LoVo (cell line): ENCODE results near the gene MIA.
"Not testable (repeated sequence)": the region's sequence is repeated elsewhere in the genome, so short reads cannot be mapped to it uniquely, and the experiment has no call there.

ENCODE experiments used
- DNase-seq: peaks from one replicate; pipeline ENCODE4 v3.0.0-alpha.2; 2016; ENCODE audit warnings: low spot score

Gene MIA

DNA sequence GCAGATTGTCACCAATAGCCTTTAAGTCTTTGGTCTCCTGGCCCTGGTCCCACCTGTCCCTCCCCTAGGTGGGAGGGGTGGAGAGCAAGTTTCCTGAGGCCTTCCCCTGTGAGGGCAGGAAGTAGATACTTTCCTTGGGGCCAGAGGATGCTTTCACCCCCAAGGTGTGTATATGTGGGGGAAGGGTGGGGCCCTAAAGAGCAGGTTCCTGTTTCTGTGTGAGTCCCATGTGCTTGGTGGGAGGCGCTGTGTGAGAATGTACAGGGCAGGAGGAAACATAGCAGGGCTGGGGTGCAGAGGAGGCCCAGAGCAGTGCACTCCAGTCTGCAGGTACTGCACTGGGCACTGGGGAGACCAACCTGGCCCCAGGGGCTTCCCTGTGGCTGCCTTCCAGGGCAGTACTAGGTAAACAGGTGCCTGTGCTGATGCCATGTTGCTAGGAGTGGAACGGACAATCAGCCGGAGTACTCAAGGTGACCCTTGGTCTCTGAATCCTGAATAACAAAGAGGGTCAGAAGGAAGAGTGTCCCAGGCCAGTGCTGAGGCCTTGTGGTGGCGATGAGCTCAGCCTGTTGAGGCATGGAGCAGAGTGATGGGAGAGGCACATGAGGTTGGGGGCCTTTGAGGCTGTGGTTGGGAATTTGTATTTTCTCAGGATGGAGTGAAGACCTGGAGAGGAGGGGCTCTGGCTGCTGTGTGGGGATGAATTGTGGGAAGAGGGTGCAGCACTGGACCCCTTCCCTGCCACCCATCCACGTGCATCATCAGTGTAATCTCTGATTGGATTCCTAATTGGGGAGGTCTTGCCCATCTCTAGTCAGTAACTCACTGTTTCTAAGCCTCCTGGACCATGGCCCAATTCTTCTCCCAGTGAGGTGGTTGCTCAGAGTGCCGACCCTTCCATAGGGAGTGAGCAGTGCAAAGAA, 28.8 kb downstream of the MIA start:
- no peak for DNase-seq

DNA sequence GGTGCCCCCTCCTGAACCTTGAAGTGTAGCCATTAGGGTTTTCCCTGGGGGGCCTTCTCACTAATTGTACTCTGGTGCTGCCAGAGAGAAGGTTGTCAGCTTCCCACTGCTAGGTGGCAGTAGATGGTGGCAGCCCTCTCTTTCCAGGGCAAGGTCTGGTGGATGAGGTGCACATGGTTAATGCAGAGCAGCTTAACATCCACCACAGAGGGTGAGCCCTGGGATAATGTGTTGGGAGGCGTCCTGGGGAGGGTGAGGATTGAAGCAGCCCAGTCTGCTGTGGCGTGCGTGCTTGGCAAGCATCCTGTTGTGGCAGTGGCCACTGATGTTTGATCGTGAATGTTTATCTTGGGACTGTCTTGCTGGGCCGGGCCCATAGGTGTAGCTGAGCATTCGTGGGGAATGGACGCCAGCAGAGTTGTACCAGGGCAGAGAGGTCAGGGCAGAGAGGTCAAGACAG, 29.5 kb downstream of the MIA start:
- DNase-seq: no peak

DNA sequence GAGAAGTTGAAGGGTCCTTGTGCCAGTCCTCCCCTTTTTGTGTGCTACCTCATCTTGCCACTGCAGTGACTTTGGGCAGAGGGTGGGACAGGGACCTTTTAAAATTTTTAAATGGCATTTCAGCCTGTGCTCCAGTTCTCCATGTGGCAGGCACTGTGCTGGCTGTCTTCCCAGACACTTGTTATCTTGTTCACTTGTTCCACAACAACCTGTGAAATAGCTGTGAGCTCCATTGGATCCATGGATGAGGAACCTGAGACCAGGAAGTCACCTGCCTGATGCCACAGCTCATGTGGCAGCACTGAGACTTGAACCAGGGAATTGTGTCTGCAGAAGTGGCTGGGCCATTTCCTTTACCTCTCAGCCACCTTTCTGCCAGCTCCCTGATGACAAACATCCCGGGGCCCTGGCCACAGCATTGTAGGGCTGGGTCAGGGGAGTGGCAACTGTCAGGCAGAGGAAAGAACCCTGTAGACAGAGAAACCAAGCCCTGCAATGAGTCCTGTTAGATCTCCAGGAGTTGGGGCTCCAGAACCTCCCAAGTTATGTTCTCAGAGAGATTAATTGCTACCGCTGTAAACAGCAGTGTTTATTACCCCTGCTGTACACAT, 30.0 kb downstream of the MIA start:
- DNase-seq: no peak

DNA sequence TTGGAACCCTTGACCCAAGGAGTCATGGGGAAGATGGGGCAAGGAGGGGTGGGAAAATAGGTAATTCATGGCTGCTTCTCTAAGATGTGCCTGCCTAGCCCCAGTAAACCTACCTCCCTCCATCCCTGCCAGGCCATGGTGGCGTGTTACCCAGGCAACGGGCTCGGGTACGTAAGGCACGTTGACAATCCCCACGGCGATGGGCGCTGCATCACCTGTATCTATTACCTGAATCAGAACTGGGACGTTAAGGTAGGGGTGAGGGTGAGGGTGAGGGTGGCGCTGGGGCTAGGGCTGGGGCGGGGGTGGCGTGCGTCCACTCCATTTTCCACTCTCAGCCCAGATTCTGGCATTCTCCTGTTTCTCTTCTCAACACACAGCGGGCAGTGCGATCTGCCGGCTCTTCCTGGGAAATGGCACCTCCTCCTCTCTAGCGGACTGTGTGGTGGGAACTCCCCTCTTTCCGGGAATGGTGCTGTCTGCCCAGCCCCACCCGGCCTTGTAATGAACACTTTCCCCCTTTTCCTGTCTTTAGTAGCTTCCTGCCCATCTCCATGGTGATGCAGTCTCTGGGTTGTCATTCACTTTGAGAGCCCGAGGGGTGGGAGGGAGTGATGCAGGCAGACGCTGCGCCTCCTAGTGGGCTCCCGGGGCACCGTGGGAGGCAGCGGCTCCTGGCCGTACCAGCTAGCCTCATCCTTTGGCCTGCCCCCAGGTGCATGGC, 31.3 kb downstream of the MIA start:
- no peak for DNase-seq

DNA sequence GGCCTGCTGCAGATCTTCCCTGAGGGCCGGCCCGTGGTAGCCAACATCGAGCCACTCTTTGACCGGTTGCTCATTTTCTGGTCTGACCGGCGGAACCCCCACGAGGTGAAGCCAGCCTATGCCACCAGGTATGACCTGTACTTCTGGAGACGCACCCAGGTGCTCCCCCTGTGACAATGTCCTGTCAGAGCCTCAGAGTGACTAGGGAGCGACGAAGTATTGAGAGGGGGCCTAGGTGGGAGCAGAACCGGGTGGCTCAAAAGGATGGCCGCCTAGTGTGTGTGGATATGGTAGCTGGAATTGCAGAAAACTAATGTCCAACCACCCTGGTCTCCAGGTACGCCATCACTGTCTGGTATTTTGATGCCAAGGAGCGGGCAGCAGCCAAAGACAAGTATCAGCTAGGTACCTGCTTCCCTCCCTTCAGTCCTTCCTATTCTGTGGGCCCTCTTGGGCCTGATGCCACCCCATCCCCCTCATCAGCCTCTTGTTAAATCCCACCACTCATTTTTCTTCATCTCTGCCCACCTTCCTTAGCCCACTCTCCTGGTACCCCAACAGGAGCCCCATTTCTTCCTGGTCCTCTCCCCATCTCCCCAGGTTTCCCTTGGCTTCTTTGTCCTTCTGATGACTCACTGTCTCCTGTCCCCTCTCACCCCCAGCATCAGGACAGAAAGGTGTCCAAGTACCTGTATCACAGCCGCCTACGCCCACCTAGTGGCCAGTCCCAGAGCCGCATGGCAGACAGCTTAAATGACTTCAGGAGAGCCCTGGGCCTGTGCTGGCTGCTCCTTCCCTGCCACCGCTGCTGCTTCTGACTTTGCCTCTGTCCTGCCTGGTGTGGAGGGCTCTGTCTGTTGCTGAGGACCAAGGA, 32.1 kb downstream of the MIA start:
- peak; percentile 22 for DNase-seq

DNA sequence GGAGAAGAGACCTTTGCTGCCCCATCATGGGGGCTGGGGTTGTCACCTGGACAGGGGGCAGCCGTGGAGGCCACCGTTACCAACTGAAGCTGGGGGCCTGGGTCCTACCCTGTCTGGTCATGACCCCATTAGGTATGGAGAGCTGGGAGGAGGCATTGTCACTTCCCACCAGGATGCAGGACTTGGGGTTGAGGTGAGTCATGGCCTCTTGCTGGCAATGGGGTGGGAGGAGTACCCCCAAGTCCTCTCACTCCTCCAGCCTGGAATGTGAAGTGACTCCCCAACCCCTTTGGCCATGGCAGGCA, 32.7 kb downstream of the MIA start:
- DNase-seq: no peak

DNA sequence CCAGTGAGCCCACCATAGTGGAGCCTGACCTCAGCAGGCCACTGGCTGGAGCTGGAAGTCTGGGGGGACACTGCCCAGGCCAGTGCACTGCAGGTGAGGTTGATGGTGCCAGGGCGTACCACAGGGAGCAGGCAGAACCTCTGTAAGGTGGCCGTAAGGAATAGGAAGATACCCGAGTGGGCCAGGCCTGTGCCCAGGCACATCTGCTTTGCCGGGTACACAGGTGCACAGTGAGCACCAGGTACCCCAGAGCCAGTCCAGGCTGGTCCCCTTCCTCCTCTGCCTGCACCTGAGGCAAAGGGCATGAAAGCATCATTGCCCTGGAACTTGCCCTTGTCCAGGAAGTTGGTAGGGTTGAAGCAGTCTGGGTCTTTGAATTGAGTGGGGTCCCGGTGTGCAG, 33.2 kb downstream of the MIA start:
- no peak for DNase-seq

DNA sequence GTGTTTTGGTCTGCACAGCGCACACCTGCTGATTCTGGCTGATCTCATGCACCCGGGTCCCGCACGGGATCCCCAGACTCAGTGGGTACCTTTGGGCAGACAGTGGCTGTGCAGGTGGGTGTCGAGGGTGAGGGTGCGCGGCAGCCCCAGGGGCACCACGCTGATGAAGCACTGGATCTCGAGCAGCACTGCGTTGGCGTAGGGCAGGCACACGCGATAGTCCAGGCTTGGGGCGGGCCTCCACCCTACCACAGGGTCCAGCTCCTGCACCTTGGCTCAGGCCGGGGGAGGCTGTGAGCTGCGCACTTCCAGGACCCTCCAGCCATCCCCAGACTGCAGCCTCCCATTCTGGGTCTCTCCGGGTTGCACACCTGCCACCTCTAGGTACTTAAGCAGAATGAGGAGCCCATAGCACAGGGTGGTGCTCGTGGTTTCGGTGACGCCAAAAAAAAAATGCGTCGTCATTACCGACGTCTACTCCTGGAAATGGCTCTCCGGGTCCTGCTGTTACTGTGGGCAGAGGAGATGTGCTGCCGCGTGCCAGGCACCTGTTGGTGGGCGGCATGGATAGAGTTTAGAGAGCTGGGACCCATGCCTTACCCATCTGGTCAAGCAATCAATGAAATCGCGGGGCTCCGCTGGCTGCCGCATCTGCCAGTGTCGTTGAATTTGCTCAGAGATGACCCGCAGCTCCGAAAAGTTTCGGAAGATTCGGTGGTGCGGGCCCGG, 34.2 kb downstream of the MIA start:
- no peak for DNase-seq

DNA sequence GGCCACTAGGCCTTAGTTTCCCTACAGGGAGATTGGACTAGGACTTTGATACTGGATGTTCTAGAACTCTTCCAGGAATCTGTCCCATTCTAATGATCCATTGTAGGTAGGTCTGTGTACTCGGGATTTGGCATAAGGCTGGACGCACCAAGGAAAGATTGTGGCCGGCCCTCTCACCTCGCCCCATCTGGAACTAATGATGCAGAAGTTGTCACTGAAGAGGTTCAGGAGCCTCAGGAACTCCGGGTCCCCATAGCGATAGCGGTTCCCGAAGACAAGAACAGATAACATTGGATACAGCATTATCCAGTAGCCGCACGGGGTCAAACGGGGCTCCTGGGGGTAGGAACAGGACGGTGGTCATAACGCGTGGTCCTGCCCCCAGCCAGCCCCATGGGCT, 34.8 kb downstream of the MIA start:
- no peak for DNase-seq

DNA sequence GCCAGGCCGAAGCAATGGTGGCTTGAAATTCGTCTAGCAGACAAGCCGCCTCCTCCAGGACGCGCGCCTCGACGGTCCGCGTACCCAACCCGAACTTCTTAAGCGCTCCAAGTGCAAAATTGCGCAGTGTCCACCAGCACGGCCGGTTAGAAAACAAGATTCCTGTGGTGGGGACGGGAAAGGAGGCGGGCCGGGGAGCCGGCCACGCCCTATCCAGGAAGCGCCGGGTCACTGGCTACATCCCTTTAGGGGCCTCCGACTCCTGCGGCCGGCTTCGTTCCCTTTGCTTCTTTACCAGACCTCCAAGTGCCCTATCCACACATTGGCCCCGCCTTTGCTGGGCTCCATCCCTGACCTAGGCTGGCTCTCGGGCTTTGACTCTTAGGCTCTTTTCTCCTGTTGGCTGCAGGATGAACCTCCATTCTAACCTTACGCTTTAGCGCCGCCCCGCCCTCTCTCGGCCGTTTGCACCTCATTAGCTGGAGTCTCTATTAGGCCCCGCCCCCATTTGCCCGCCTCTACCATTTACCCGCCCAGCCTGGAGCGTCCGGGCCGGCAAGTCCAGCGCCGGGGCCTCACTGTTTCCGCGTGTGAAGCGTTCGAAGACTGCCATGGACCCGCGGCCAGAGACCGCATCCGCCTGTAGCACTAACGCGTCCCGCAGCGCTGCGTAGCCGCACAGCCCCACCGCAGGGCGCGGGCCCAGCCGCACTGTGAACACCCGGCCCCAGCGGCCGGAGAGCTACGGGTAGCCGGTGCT, 35.5 kb downstream of the MIA start:
- DNase-seq: peak; percentile 66

DNA sequence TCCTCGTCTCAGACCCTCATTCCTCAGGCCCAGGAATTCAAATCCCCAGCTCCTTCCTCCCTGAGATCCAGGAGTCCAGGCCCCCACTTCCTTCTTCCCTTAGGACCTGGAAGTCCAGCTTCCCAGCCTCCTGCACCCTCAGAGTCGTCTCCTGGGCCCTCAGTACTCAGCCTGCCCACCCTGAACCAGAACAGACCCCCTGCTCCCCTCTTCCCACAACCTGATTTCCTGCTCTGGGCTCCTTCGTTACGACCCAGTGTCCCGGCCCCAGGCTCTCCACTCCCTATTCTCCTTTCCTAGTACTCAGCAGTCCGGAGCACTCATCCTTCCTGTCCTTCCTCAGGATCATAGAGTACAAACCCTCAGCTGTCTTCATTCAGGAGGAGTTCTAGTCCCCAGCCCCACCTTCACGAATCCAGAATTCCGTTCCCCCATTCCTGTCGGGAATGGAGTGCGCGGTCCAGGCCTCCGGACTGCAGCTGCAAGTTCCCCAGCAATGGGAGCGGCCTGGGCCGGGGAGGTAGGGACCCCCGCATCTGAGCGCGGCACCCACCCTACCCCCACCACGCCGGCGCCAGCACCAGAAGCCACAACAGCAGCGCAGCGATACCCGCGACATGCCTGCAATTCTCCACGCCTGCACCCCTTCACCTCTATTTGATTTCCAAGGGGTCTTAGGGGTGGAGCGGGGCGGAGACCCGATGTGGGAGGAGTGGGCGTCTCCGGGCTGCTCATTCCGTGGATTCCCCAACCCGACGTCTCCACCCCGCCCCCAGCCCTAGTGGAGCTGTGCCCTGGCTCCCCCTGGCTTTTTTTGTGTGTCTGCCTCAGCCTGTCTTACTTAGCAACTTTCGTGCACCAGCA, 36.4 kb downstream of the MIA start:
- DNase-seq: no peak

DNA sequence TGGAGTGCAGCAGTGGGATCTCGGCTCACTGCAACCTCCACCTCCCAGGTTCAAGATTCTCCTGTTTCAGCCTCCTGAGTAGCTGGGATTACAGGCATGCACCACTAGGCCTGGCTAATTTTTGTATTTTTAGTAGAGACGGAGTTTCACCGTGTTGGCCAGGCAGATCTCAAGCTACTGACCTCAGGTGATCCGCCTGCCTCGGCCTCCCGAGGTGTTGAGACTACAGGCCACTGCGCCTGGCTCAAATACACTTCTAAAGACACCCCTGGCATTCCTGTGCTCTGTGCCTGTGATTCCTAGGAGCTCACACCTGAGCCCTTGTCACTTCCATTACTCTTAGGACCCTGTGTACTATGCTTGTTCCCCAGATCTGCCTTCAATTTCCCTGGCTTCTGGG, 37.2 kb downstream of the MIA start:
- not testable (repeated sequence) for DNase-seq

DNA sequence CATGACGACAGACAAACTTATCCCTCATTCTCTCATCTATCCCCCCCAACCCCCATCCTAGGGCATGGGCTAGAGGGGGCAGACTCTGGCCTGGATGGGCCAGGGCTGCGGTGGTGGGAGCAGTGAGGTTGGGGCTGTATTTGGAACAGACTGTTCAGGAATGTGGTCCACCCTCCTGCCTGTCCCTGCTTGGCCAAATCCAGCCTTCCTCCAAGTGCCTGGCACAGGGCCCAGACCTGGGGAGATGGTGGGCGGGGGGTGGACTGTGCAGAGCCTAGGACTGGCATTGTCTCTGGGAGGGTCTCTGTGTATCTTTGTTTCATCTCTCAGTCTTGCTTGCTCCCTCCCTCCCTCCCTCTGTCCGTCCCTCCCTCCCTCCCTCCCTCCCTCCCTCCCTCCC, 37.9 kb downstream of the MIA start:
- DNase-seq: no peak

DNA sequence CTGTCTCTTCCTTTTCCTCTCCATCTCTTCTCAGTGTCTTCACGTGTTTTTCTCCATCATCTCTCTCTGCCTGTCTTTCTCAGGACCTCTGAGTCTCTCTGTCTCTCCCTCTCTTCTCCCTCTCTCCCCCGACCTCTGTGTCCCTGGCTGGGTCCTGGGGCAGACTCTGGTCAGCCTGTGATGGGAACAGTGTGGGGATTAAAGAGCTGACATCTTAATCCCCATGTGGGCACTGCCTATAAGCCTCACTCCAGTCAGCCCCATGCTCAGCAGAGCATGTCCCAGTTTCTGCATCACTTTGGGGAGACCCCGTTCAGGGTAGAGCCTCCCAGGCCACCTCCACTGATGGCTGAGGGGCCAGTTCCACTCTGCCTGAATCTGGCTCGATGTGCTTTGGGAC, 39.9 kb downstream of the MIA start:
- DNase-seq: no peak

DNA sequence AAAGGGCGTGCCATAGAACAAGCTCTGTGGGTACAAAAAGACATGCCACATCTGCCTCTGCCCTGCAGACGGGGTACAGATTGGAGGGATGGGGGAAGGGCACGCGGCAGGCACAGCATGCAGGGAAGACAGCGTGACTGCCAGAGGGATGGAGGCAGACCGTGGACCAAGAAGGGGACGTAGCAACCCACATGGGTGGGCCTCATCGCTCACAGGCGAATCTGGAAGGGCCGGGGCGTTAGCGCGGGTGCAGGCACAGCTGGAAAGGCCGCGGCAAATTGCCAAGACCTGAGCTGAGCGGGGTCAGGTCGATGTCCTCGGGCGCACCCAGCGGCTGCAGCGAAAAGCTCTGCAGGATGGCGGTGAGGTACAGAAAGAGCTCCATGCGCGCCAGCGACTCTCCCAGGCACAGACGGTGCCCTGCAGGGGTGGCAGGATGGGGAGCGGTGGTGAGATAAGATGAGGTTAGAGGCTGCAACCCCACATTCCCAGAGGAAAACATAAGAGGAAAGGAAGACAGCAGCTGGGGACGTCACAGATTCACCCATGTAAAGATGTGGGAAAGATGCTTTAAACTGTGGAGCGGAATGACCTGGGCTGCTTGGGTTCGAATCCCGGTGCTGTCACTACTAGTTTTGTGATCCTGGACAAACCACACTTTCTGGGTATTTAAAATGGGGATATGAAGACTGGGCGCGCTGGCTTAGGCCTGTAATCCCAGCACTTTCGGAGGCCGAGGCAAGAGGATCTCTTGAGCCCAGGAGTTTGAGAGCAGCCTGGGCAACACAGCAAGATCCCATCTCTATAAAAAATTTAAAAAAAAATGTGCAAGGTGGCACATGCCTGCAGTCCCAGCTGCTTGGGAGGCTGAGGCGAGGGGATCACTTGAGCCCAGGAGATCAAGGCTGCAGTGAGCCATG, 43.4 kb downstream of the MIA start:
- DNase-seq: not testable (repeated sequence)

DNA sequence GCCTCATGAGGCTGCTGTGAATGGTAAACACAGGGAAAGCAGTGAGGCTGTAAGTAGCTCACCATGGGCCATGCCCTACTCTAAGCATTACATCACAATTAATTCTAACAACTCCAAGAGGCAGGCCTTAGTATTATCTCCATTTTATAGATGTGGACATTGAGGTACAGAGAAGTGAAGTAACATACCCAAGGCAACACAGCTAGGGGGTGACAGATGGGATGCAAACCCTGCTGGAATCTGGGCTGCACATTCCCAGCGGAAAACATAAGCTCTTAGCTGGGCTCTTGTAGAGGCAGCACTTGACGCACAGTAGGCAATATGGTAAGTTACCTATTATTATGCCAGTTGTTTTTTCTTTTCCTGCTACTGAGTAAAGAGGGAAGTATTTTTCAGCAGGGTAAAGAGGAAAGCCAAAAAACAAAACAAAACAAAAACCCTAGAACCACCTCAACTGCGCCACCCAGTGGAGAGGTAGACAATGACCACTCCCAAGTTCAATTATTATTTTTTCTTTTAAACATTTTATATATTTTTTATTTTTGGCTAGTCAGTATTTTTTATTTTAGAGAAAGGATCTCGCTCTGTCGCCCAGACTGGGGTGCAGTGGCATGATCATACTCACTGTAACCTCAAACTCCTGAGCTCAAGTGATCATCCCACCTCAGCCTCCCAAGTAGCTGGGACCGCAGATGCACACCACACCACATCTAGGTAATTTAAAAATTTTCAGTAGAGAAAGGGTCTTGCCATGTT, 44.3 kb downstream of the MIA start:
- not testable (repeated sequence) for DNase-seq

DNA sequence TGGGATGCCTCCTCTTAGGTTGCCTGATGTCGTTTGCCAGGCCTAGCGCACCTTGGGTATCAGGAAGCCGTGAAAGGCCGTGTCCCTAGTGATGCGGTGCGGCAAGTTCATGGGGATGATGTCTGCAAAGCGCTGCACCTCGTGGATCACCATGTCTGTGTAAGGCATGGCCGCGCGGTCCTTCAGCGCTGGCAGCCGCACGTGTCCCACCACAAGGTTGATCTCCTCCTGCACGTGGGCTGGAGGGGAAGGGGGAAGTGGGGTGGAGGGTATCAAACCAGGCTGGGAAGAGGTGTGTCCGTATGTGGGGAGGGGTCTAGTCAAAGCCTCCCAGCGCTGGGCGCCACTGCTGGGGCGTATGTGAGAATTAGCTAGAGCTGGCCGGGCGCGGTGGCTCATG, 46.8 kb downstream of the MIA start:
- DNase-seq: no peak
